SU-DHL-6 (cell line): ENCODE measurements around the gene SMC1A.

Source experiments
- H2AFZ ChIP-seq: fragments of 200-600 bp; sonication (generic); 2 replicates; pipeline ENCODE4 v1.6.1; 2014; ENCODE audit warnings: low read depth, mild to moderate bottlenecking, moderate library complexity, mixed read lengths, antibody characterized with exemption, low read length; ENCODE audit not compliant: severe bottlenecking
- H3F3A ChIP-seq: fragments of 200-600 bp; shearing (Covaris generic); 2 replicates; pipeline ENCODE4 v1.6.0; 2016; ENCODE audit warnings: antibody characterized with exemption, mild to moderate bottlenecking; ENCODE audit not compliant: insufficient read depth
- H3K27ac ChIP-seq: fragments of 200-600 bp; sonication (generic); 2 replicates; pipeline ENCODE4 v1.5.1; 2016; ENCODE audit warnings: low read depth, mild to moderate bottlenecking, low read length, moderate library complexity, mixed read lengths
- H3K27me3 ChIP-seq: fragments of 200-600 bp; sonication (generic), shearing (Covaris generic); 2 replicates; pipeline ENCODE4 v1.6.0; 2014; ENCODE audit warnings: mild to moderate bottlenecking, low read length
- H3K36me3 ChIP-seq: fragments of 200-600 bp; sonication (generic); 2 replicates; pipeline ENCODE4 v1.6.1; 2014; ENCODE audit warnings: mild to moderate bottlenecking, low read length, mixed read lengths
- H3K4me2 ChIP-seq: fragments of 300-600, 200-600 bp; shearing (Covaris generic), sonication (generic); 2 replicates; pipeline ENCODE4 v1.6.0; 2014; ENCODE audit warnings: low read length, low read depth, mild to moderate bottlenecking; ENCODE audit not compliant: poor library complexity, severe bottlenecking
- H3K4me3 ChIP-seq: fragments of 200-600 bp; sonication (generic); 2 replicates; pipeline ENCODE4 v1.5.1; 2014; ENCODE audit warnings: antibody characterized with exemption, low read length, mild to moderate bottlenecking, mixed read lengths; ENCODE audit not compliant: insufficient read depth, poor library complexity, severe bottlenecking
- H3K79me2 ChIP-seq: fragments of 200-600 bp; sonication (generic); 2 replicates; pipeline ENCODE4 v1.6.1; 2014; ENCODE audit warnings: mild to moderate bottlenecking, low read length, moderate library complexity; ENCODE audit not compliant: insufficient read depth
- H3K9ac ChIP-seq: fragments of 200-600 bp; sonication (generic); 2 replicates; pipeline ENCODE4 v1.7.0; 2014; ENCODE audit warnings: mild to moderate bottlenecking, low read length
- H3K9me2 ChIP-seq: fragments of 200-600 bp; sonication (generic); replicated peaks from 2 replicates; pipeline ENCODE4 v1.6.1; 2014; ENCODE audit warnings: low read length; ENCODE audit not compliant: insufficient read depth
- H3K9me3 ChIP-seq: fragments of 200-600 bp; sonication (generic); 2 replicates; pipeline ENCODE4 v1.6.1; 2014; ENCODE audit warnings: low read length, mixed read lengths; ENCODE audit not compliant: insufficient read depth
- H4K20me1 ChIP-seq: fragments of 200-600 bp; sonication (generic); 2 replicates; pipeline ENCODE4 v1.6.1; 2014; ENCODE audit warnings: low read depth, mild to moderate bottlenecking, antibody characterized with exemption, low read length, moderate library complexity, mixed read lengths
- EZH2phosphoT487 ChIP-seq: fragments of 200-600 bp; sonication (generic), shearing (Covaris generic); conservative IDR thresholded peaks from 2 replicates; pipeline ENCODE4 v1.6.1; 2018; ENCODE audit warnings: mild to moderate bottlenecking, antibody characterized with exemption, low read length, moderate library complexity, mixed read lengths
- TF ChIP-seq, protein P1 (sequence below): fragments of 200-600 bp; sonication (generic); IDR thresholded peaks from one replicate; pipeline ENCODE4 v1.5.1; 2017; ENCODE audit warnings: antibody characterized with exemption, mild to moderate bottlenecking, low read length, moderate library complexity; ENCODE audit not compliant: insufficient read depth, poor library complexity, severe bottlenecking

The SMC1A gene

DNA sequence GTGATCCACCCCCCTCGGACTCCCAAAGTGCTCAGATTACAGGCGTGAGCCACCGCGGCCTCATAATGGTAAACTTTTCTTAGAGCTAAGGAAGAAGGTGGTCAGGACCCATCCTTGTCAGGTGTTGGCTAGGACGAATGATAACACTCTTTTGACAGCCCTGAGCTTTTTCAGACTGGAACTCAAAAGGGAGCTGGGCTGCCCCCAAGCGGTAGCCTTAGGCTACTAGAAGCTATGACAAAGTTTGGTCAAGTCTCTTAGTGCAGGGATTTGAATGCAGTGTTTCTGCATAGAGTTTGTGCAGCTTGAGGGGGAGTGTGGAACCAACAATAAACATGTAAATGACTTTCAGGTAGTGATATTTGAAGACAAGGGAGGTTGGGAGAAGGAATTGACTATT, 23.5 kb upstream of the SMC1A start:
- no peak overlapping the region for H3K9ac ChIP-seq
- no peak overlapping the region for H3K4me2 ChIP-seq
- no peaks in the 10 kb centered on the region for H3K79me2 ChIP-seq
- no peak for TF ChIP-seq EZH2phosphoT487
- TF ChIP-seq, protein P1, sequence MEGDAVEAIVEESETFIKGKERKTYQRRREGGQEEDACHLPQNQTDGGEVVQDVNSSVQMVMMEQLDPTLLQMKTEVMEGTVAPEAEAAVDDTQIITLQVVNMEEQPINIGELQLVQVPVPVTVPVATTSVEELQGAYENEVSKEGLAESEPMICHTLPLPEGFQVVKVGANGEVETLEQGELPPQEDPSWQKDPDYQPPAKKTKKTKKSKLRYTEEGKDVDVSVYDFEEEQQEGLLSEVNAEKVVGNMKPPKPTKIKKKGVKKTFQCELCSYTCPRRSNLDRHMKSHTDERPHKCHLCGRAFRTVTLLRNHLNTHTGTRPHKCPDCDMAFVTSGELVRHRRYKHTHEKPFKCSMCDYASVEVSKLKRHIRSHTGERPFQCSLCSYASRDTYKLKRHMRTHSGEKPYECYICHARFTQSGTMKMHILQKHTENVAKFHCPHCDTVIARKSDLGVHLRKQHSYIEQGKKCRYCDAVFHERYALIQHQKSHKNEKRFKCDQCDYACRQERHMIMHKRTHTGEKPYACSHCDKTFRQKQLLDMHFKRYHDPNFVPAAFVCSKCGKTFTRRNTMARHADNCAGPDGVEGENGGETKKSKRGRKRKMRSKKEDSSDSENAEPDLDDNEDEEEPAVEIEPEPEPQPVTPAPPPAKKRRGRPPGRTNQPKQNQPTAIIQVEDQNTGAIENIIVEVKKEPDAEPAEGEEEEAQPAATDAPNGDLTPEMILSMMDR: peak; percentile 24
- H3K27ac ChIP-seq: no peak overlapping the region
- H3K27me3 ChIP-seq: no peaks in the 10 kb centered on the region
- H3F3A ChIP-seq: no peaks in the 10 kb centered on the region
- H2AFZ ChIP-seq: no peak overlapping the region
- no peaks in the 10 kb centered on the region for H3K9me3 ChIP-seq
- H4K20me1 ChIP-seq: no peaks in the 10 kb centered on the region
- no peaks in the 10 kb centered on the region for H3K9me2 ChIP-seq
- H3K36me3 ChIP-seq: no peaks in the 10 kb centered on the region
- H3K4me3 ChIP-seq: no peak overlapping the region

DNA sequence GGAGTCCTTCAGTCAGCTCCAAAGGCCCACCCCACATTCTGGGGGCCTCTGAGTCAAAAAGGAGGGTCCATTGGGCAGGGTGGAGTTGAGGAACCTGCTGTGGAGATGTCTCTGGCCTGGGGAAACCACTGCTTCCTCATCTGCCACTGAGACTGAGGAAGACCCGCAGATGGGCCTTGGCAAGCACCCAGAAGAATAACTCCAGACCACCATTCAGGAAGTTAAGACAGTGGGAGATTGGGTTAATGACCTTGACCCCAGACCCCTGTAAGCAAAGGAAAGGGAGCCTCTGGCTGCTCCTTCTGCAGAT, 19.8 kb upstream of the SMC1A start:
- peak overlapping the region; percentile 78 for H2AFZ ChIP-seq
- H3K79me2 ChIP-seq: no peaks in the 10 kb centered on the region
- H4K20me1 ChIP-seq: no peaks in the 10 kb centered on the region
- H3K27ac ChIP-seq: peak overlapping the region; percentile 15; the same call in 1 of the 2 replicates
- H3F3A ChIP-seq: no peaks in the 10 kb centered on the region
- H3K4me2 ChIP-seq: peak overlapping the region; percentile 75
- H3K9me3 ChIP-seq: no peaks in the 10 kb centered on the region
- no peaks in the 10 kb centered on the region for H3K27me3 ChIP-seq
- H3K36me3 ChIP-seq: no peaks in the 10 kb centered on the region
- H3K9ac ChIP-seq: peak overlapping the region; percentile 59
- no peaks in the 10 kb centered on the region for H3K9me2 ChIP-seq
- TF ChIP-seq, protein P1: no peak
- no peak for TF ChIP-seq EZH2phosphoT487
- H3K4me3 ChIP-seq: peak overlapping the region; percentile 60

DNA sequence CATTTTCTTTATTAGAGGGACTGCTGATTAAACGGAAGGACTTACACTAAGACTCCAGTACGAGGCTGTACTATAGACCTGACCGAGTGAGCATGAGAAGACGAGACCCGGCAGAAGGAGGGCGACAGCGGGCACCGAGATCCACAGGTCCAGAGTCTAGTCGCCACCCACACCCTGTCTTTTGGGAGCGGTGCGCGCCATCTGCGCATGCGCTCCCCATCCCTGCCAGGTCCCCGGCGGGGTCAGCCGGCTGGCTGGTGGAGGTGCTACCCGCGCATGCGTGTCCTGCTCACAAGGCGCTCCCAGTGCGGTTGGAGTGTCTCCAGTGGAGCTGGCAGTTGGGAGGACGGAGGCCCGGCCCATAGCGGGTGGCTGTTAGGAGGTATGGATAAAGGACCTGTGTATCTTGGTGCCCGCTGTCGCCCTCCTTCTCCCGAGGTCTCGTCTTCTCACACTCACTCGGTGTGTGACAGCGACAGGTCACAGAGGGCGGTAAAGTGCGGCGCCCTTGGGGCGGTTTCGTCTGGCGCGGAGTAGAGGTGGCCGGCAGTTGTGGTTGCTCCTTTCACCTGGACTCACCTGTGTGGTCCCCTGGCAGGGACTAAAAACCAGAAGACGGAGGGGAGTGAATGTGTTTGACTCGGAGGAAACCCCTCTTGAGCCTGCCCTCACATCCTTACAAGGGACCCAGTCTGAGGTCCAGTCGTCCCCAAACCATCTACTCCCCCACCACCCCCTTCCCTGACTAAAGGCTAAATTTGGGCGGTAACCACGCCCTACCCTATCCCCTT, 19.3 kb upstream of the SMC1A start:
- Histone ChIP-seq H3K9ac (peak overlapping the region; percentile 59), H3K4me2 (peak overlapping the region; percentile 75)

More for the DNA sequence above, 19.3 kb upstream of the SMC1A start:
- H4K20me1 ChIP-seq: no peaks in the 10 kb centered on the region
- TF ChIP-seq EZH2phosphoT487: no peak
- TF ChIP-seq, protein P1: no peak
- H3K27ac ChIP-seq: peak overlapping the region; percentile 15; the same call in 1 of the 2 replicates
- no peaks in the 10 kb centered on the region for H3K27me3 ChIP-seq
- peak overlapping the region; percentile 78 for H2AFZ ChIP-seq
- no peaks in the 10 kb centered on the region for H3K36me3 ChIP-seq
- H3K79me2 ChIP-seq: no peaks in the 10 kb centered on the region
- no peaks in the 10 kb centered on the region for H3K9me2 ChIP-seq
- H3K4me3 ChIP-seq: peak overlapping the region; percentile 60
- no peaks in the 10 kb centered on the region for H3K9me3 ChIP-seq
- H3F3A ChIP-seq: no peaks in the 10 kb centered on the region
